Esophagus muscularis mucosa (tissue), 4 donors: ENCODE data around the gene FNIP2. TPM values are rescaled to one million over a fixed set of nuclear protein-coding genes. Genes with fewer than 3 reads are reported as not detected.
A peak's percentile ranks its signal among the peaks of the same experiment; 100 is the strongest.

Source experiments
- DNase-seq: peaks from one replicate; pipeline ENCODE4 v3.0.0-alpha.2; 2017; ENCODE audit errors: extremely low spot score
- H3K27ac ChIP-seq, 4 donors: fragments of 200-600 bp; sonication (generic); replicated peaks in 1 of 4; 1 replicate in 3 of 4; 2 replicates in 1 of 4; pipeline ENCODE4 v1.5.1; 2016 to 2019; ENCODE audit warnings: mild to moderate bottlenecking in 1 of 4
- H3K27me3 ChIP-seq, 4 donors: fragments of 200-600 bp; sonication (generic); one replicate each; pipeline versions ENCODE4 v1.5.1 to v1.6.0; 2016 to 2019
- H3K36me3 ChIP-seq, 4 donors: fragments of 200-600 bp; sonication (generic); one replicate each; pipeline ENCODE4 v1.5.1; 2016 to 2019
- H3K4me1 ChIP-seq, 4 donors: fragments of 200-600 bp; sonication (generic); one replicate each; pipeline ENCODE4 v1.5.1; 2016 to 2019
- H3K4me3 ChIP-seq, 4 donors: fragments of 200-600 bp; sonication (generic); 1 replicate in 2 of 4; 2 replicates in 2 of 4; pipeline ENCODE4 v1.5.1; 2016 to 2019; ENCODE audit warnings: mild to moderate bottlenecking in 4 of 4, moderate library complexity in 1 of 4
- H3K9me3 ChIP-seq, 4 donors: fragments of 200-600 bp; sonication (generic); 1 replicate in 3 of 4; 2 replicates in 1 of 4; pipeline ENCODE4 v1.5.1; 2016 to 2019
- EP300 ChIP-seq: sonication (generic); formaldehyde crosslinking; IDR thresholded peaks from one replicate; pipeline ENCODE4 v1.6.1; 2017; ENCODE audit warnings: antibody characterized with exemption
- POLR2A ChIP-seq: fragments of 450-650 bp; IDR thresholded peaks from one replicate; pipeline ENCODE4 v1.6.1; 2017; ENCODE audit warnings: antibody characterized with exemption, moderate library complexity, mild to moderate bottlenecking, low read depth
- POLR2AphosphoS5 ChIP-seq, 2 donors: sonication (generic); formaldehyde crosslinking; IDR thresholded peaks; one replicate each; pipeline ENCODE4 v1.6.1; 2017; ENCODE audit warnings: antibody characterized with exemption in 2 of 2
- WGBS: methylation state at CpG from one replicate; pipeline ENCODE4 v1.1.5; 2018; 5-methylcytosine and 5-hydroxymethylcytosine counted together
- intact Hi-C: fragments of 100-400 bp; cut with DNase I; formaldehyde crosslinking; loops from one replicate; pipeline ENCODE4 v1.15.1; 2023
- total RNA-seq, 4 donors: library from RNA; depleted of rRNA; stranded (reverse); fragments of >200 nt; gene quantifications; one replicate each; pipeline versions ENCODE4 v1.1.0 to v1.2.1, GENCODE V29; 2016
- TF ChIP-seq, protein P1 (sequence below), 3 experiments: fragments of 200-600 bp in 2 of 3; fragments of 450-650 bp in 1 of 3; sonication (generic) in 2 of 3; IDR thresholded peaks; one replicate each; pipeline ENCODE4 v1.5.1; 2017 to 2019; ENCODE audit warnings: antibody characterized with exemption in 3 of 3, mild to moderate bottlenecking in 2 of 3, moderate library complexity in 1 of 3

FNIP2 gene
- total RNA-seq, 4 donors from 2014 or later = 80.0 to 97.7 (median 87.4) TPM

DNA sequence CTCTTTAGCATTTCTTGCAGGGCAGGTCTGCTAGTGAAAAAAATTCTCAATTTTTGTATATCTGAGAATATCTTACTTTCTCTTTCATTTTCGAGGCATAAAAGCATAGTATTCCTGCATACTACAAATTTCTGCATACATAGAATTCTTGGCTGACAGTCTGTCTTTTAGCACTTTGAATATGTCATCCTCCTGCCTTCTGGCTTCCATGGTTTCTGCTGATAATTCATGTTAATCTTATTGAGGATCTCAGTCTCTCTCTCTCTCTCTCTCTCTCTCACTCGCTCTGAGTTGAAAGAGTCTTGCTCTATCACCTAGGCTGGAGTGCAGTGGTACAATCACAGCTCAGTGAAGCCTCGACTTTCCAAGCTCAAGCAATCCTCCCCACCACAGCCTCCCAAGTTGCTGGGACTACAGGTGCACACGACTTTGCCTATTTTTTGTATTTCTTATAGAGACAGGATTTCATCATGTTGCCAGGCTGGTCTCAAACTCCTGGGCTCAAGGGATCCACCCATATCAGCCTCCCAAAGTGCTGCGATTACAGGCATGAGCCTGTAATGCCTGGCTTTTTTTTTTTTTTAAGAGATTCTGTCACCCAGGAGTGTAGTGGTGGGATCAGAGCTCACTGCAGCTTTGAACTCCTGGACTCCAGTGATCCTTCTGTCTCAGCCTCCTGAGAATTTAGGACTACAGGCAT lies 161.3 kb downstream of the FNIP2 start:
- Histone ChIP-seq H3K4me3 (no peak overlapping the region), H3K9me3 (peaks cover 0 to 4% (median 0%) of the 10 kb centered on the region in 4 donors), H3K36me3 (no peaks in the 10 kb centered on the region), H3K4me1 (no peaks in the 10 kb centered on the region), H3K27ac (no peak overlapping the region), H3K27me3 (no peaks in the 10 kb centered on the region)
- intact Hi-C loops = no loop called here
- TF ChIP-seq, protein P1, sequence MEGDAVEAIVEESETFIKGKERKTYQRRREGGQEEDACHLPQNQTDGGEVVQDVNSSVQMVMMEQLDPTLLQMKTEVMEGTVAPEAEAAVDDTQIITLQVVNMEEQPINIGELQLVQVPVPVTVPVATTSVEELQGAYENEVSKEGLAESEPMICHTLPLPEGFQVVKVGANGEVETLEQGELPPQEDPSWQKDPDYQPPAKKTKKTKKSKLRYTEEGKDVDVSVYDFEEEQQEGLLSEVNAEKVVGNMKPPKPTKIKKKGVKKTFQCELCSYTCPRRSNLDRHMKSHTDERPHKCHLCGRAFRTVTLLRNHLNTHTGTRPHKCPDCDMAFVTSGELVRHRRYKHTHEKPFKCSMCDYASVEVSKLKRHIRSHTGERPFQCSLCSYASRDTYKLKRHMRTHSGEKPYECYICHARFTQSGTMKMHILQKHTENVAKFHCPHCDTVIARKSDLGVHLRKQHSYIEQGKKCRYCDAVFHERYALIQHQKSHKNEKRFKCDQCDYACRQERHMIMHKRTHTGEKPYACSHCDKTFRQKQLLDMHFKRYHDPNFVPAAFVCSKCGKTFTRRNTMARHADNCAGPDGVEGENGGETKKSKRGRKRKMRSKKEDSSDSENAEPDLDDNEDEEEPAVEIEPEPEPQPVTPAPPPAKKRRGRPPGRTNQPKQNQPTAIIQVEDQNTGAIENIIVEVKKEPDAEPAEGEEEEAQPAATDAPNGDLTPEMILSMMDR (IDR thresholded peaks at IDR 0.05) = no peak
- 73% methylated on average over 5 of the region's 5 CpGs for WGBS
- DNase-seq = no peak

DNA sequence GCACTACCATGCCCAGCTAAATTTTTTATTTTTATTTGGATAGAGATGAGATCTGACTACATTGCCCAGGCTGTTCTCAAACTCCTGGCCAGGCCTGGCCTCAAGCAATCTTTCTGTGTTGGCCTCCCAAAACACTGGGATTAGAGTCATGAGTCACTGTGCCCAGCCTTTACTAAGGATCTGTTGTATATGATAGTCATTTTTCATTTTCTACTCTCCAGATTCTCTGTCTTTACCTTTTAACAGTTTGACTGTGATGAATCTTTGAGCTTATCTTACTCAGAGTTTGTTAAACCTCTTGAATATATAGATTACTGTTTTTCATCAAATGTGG lies 161.8 kb downstream of the FNIP2 start:
- H3K27ac ChIP-seq = no peak overlapping the region
- H3K4me3 ChIP-seq = no peak overlapping the region
- DNase-seq = no peak
- no peak for TF ChIP-seq POLR2A
- TF ChIP-seq POLR2AphosphoS5 (IDR thresholded peaks at IDR 0.05) = no peak
- TF ChIP-seq, protein P1 (IDR thresholded peaks at IDR 0.05) = no peak
- no peak for TF ChIP-seq EP300
- no peaks in the 10 kb centered on the region for H3K4me1 ChIP-seq
- peaks cover 0 to 4% (median 0%) of the 10 kb centered on the region in 4 donors for H3K9me3 ChIP-seq
- intact Hi-C loops = no loop called here
- no peaks in the 10 kb centered on the region for H3K27me3 ChIP-seq
- no peaks in the 10 kb centered on the region for H3K36me3 ChIP-seq

DNA sequence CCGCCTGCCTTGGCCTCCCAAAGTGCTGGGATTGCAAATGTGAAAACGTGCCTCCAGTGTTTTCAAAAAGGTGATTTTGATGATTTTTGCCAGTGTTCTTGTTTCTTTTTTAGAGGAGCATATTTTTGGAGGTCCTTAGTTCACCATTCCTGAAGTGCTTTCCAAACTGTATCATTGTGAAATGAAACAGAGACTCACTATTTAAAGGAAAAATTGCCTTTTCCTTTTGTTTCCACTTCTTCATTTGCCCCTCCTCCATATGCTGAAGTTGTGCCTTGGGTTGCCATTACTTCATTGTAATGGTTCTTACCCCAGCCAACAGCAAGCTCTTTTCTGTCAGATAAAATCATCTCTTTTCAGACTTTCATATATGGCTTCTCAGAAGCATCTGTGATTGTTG lies 164.4 kb downstream of the FNIP2 start:
- intact Hi-C loops = no loop called here
- no peak for TF ChIP-seq POLR2A
- DNase-seq = no peak
- H3K4me3 ChIP-seq = no peak overlapping the region
- no peak overlapping the region for H3K27ac ChIP-seq
- no peaks in the 10 kb centered on the region for H3K4me1 ChIP-seq
- H3K9me3 ChIP-seq = peaks cover 0 to 4% (median 0%) of the 10 kb centered on the region in 4 donors
- 61% methylated on average over 2 of the region's 2 CpGs for WGBS
- H3K27me3 ChIP-seq = no peaks in the 10 kb centered on the region
- H3K36me3 ChIP-seq = no peaks in the 10 kb centered on the region

DNA sequence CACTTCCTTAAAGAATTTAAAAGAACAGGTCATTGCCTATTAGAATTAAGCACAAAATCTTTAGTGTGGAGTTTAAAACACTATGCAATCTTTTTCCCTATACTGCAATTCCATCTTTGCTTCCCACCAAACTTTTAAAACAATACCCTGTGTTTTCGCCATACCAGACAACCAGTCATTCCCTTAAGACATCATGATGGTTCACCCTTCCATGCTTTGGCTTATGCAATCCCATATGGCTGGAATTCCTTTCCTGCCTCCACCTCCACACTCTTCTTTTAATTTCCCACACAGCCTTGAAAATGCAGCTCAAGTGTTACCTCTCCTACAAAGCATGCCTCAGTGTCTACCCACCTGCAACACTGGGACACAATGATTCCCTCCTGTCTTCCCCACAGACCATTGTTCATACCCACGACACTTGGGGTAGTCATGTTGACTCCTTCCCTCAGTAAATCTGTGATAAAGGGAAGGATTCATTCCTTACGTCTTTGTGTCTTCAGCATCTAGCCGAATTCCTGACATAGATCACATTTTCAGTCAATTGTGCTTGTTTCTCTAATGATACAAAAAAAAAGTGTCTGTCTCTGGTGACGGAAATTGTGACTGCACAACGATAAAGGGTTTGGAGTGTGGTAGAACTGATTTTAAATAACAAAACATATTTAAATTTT lies 166.3 kb downstream of the FNIP2 start:
- Histone ChIP-seq H3K4me1 (no peaks in the 10 kb centered on the region), H3K36me3 (no peaks in the 10 kb centered on the region), H3K9me3 (no peaks in the 10 kb centered on the region), H3K4me3 (no peak overlapping the region), H3K27ac (no peak overlapping the region), H3K27me3 (no peaks in the 10 kb centered on the region)
- DNase-seq = no peak
- intact Hi-C loops = no loop called here
- WGBS = 90% methylated on average over 6 of the region's 6 CpGs
- no peak for TF ChIP-seq POLR2A

DNA sequence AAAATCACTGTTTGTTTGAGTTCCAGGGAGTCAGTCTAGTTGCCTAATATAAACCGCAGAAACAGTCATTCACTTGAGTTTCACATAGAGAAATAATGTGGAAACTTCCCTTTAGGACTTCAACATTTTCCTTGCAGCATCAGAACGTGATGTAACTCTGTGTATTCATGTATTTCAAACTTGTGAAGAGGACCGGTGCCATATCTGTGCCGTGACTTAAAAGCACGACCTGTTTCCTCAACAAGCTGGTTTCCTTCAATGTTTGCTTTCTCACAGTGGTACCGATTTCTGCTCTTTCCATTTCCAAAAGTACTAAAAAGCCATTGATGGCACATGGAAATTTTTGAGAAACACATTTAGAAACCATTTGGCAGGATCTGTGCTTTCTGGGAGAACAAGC lies 167.4 kb downstream of the FNIP2 start:
- intact Hi-C loops = no loop called here
- TF ChIP-seq, protein P1 (IDR thresholded peaks at IDR 0.05) = no peak
- TF ChIP-seq POLR2A (no peak), EP300 (no peak), POLR2AphosphoS5 (IDR thresholded peaks at IDR 0.05) (peak in 1 of 2 donors; percentile 21)
- Histone ChIP-seq H3K36me3 (no peaks in the 10 kb centered on the region), H3K4me3 (peak overlapping the region in 2 of 4 donors; percentile 4 to 11), H3K4me1 (no peaks in the 10 kb centered on the region), H3K9me3 (no peaks in the 10 kb centered on the region), H3K27me3 (no peaks in the 10 kb centered on the region), H3K27ac (peak overlapping the region; percentile 16 to 38 (median 20))
- 67% methylated on average over 6 of the region's 6 CpGs for WGBS
- no peak for DNase-seq
